ENCODE measurements around the gene SLC19A1. TPM values are rescaled to one million over a fixed set of nuclear protein-coding genes. Genes with fewer than 3 reads are reported as not detected.
"Not testable (repeated sequence)": the region's sequence is repeated elsewhere in the genome, so short reads cannot be mapped to it uniquely, and the experiment has no call there.

The SLC19A1 gene
- total RNA-seq, 2 experiments from 2014 or later: 29.2 to 30.3 TPM

GRCh38 chr21:45562402-45562801 is 20.2 kb upstream of the SLC19A1 start:
- ChIA-PET POLR2A (interaction anchor here (0.5 kb wide), 1 partner anchor 10 kb away, joined by 3 read pairs; no protein-coding TSS in a partner anchor), CTCF (no interaction called here)
- intact Hi-C loops (cut with micrococcal nuclease): no loop called here
- peaks cover 24% of the 10 kb centered on the region for H3K27me3 Mint-ChIP-seq
- no peaks in the 10 kb centered on the region for H3K4me1 Mint-ChIP-seq (ENCODE audit: low read depth)
- no peak overlapping the region for H3K27ac Mint-ChIP-seq
- no peaks in the 10 kb centered on the region for H3K36me3 Mint-ChIP-seq
- no peaks in the 10 kb centered on the region for H3K9me3 Mint-ChIP-seq
- no peak overlapping the region for H3K4me3 Mint-ChIP-seq
- DNase-seq: no peak

DNA sequence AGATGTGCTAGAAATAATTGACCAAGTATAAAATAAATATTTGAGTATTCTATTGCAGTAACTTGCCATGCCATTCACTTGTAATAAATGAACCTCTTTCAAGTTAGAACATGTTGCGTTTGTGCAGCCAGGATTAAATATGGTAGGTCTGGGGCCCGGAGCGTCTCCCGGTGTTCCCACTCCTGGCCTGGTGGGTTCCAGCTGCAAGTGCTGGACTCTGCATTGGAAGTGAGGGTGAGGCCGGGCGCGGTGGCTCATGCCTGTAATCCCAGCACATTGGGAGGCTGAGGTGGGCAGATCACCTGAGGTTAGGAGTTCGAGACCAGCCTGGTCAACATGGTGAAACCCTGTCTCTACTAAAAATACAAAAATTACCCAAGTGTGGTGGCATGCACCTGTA is 19.0 kb upstream of the SLC19A1 start:
- H3K27me3 Mint-ChIP-seq: peaks cover 28% of the 10 kb centered on the region
- peak overlapping the region; percentile 43 for H3K27ac Mint-ChIP-seq
- POLR2A ChIA-PET; H3K4me1 Mint-ChIP-seq (ENCODE audit: low read depth); H3K9me3 Mint-ChIP-seq; CTCF ChIA-PET; DNase-seq; intact Hi-C loops (cut with micrococcal nuclease); H3K36me3 Mint-ChIP-seq; H3K4me3 Mint-ChIP-seq: not testable (repeated sequence)

- Mint-ChIP-seq H3K36me3 (no peaks in the 10 kb centered on the region), H3K27me3 (peaks cover 28% of the 10 kb centered on the region), H3K27ac (no peak overlapping the region), H3K9me3 (no peaks in the 10 kb centered on the region), H3K4me1 (ENCODE audit: low read depth) (no peaks in the 10 kb centered on the region), H3K4me3 (no peak overlapping the region)
- DNase-seq: no peak
- CTCF ChIA-PET: interaction anchor here (0.8 kb wide), 1 partner anchor 12 kb away, joined by 3 read pairs; no protein-coding TSS in a partner anchor
- POLR2A ChIA-PET: no interaction called here
- intact Hi-C loops (cut with micrococcal nuclease): no loop called here
These were observed 18.1 kb upstream of the SLC19A1 start for GRCh38 chr21:45560106-45561021.

DNA sequence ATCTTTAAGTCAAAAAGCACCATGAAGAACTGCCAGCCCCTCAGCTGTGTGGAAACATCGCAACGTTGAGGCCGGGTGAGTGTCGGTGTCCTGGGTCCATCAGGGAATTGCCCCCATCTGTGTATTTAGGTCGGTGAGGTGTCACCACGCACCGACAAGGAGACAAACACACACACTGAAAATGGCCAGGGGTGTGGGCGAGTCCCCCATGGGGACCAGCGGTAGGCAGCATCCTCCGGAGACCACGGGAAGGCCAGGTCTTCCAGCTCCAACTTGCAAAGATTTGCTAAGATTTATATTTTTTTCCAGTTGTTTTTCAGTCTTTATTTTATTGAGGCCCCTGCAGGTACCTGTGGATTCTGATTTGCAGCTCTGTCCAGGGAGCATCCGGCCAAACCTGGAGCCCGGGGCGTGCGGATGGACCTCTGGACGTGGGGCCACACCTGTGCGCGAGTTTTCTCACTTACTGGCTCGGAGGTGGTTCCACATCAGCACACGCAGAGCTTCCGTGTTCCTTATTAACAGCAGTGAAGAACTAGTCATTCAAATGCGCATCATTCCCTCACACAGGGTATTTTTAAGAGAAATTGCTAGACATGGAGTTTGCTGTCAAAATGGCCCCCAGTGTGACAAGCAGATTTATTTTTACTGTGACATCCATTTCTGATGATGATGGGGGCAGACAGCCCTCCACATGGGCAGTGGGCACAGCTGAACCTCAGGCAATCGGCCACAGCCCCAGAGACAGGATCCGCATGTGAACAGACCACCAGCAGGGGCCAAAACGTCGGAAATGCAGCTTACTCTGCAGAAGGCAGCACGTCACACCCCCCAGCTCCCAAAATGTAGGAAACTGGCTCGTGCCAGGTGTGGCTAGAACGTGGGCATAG is 17.2 kb upstream of the SLC19A1 start:
- no peak for DNase-seq
- ChIA-PET CTCF (no interaction called here), POLR2A (no interaction called here)
- Mint-ChIP-seq H3K36me3 (no peaks in the 10 kb centered on the region), H3K27me3 (peaks cover 28% of the 10 kb centered on the region), H3K27ac (no peak overlapping the region), H3K9me3 (no peaks in the 10 kb centered on the region), H3K4me3 (no peak overlapping the region), H3K4me1 (ENCODE audit: low read depth) (peaks cover 3% of the 10 kb centered on the region)
- intact Hi-C loops (cut with micrococcal nuclease): no loop called here

GRCh38 chr21:45558044-45558721 is 15.9 kb upstream of the SLC19A1 start:
- no peak for DNase-seq
- Mint-ChIP-seq H3K4me3 (no peak overlapping the region), H3K27me3 (peaks cover 23% of the 10 kb centered on the region), H3K4me1 (ENCODE audit: low read depth) (peaks cover 4% of the 10 kb centered on the region), H3K27ac (no peak overlapping the region), H3K9me3 (no peaks in the 10 kb centered on the region), H3K36me3 (no peaks in the 10 kb centered on the region)
- intact Hi-C loops (cut with micrococcal nuclease): no loop called here
- CTCF ChIA-PET: interaction anchor here (1.9 kb wide), 1 partner anchor 38 kb away, joined by 8 read pairs; no protein-coding TSS in a partner anchor
- POLR2A ChIA-PET: no interaction called here

DNA sequence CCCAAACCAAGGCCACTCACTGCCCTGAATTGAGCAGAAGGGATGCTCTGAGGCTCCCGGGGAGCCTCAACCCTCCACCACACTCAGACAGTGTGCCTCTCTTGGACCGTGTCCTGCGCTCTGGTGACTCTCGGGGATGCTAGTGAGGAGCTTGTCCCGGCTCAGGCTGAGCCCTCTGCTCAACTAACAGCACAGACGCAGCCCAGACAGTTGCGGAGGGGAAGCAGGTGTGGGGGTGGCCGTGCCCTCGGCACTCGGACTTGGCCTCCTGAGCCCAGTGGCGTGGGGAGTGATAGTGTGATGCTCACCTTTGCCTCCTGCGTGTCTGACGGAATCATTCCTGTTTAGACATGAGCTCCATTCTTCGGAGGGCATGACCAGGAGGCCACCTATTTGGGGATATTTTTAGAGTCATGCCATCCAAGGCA is 15.4 kb upstream of the SLC19A1 start:
- Mint-ChIP-seq H3K9me3 (no peaks in the 10 kb centered on the region), H3K36me3 (no peaks in the 10 kb centered on the region), H3K4me3 (no peak overlapping the region), H3K4me1 (ENCODE audit: low read depth) (peaks cover 9% of the 10 kb centered on the region), H3K27me3 (peaks cover 20% of the 10 kb centered on the region), H3K27ac (no peak overlapping the region)
- intact Hi-C loops (cut with micrococcal nuclease): loop anchor here (1.0 kb wide), 1 partner anchor 86 kb away; the partner anchor contains the start of gene PCBP3
- no peak for DNase-seq
- ChIA-PET POLR2A (no interaction called here), CTCF (interaction anchor here (1.9 kb wide), 1 partner anchor 39 kb away, joined by 8 read pairs; no protein-coding TSS in a partner anchor)

DNA sequence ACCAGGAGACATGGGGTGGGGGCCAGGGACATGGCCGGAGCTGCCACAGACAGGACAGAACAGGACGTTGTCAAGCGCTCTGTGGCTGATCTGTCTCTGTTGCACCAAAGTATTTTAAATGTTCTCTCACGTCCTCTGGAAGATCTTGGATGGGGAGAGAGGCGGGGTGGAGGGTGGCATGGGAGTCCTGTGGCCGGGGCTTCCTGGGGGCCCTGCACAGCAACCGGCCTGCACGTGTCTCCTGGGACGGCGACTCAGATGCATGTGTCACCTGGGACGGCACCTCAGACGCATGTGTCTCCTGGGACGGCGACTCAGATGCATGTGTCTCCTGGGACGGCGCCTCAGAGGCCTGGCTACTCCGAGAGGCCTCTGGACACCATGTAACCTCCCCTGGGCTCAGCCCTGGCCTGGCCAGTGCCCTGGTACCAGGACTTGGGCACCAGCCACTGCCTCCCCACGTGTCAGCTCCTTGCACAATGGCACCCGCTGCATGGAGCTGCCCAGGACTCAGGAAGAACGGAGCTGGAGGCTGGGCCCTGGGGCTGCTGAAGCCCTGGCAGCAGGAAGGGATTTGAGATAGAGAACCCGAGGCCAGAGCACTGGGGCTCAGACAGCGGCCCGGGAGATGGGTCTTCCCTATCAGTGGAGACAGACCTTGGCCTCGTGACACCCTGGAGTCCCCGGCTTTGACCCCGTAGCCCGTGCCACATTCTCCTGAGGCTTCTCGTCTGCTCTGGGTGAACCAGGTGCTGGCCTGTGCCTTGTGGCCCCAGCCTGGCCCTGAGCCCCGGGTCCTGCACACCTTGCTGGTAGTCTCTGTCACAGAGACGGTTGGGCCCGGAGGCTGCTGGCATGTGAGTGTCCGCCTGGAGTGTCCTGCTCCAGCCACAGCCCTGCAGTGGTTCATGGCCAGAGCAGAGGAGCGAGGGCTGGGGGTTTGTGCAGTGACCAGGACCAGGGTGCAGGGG is 14.7 kb upstream of the SLC19A1 start:
- intact Hi-C loops (cut with micrococcal nuclease): loop anchor here (1.0 kb wide), 1 partner anchor 86 kb away; the partner anchor contains the start of gene PCBP3
- Mint-ChIP-seq H3K36me3 (no peaks in the 10 kb centered on the region), H3K9me3 (no peaks in the 10 kb centered on the region), H3K4me1 (ENCODE audit: low read depth) (peaks cover 13% of the 10 kb centered on the region), H3K4me3 (no peak overlapping the region), H3K27me3 (peaks cover 13% of the 10 kb centered on the region), H3K27ac (no peak overlapping the region)
- CTCF ChIA-PET: interaction anchor here (0.6 to 1.9 kb wide), 7 partner anchors 16 to 264 kb away, joined by 3 to 8 read pairs (median 3); no protein-coding TSS in a partner anchor
- POLR2A ChIA-PET: no interaction called here
- no peak for DNase-seq

GRCh38 chr21:45556302-45556644 is 14.0 kb upstream of the SLC19A1 start:
- POLR2A ChIA-PET: interaction anchor here (0.7 kb wide), 1 partner anchor 28 kb away, joined by 3 read pairs; no protein-coding TSS in a partner anchor
- intact Hi-C loops (cut with micrococcal nuclease): no loop called here
- no peak for DNase-seq
- H3K27ac Mint-ChIP-seq: no peak overlapping the region
- H3K4me1 Mint-ChIP-seq (ENCODE audit: low read depth): peaks cover 19% of the 10 kb centered on the region
- no peaks in the 10 kb centered on the region for H3K36me3 Mint-ChIP-seq
- H3K4me3 Mint-ChIP-seq: no peak overlapping the region
- CTCF ChIA-PET: interaction anchor here (0.6 to 1.2 kb wide), 6 partner anchors 17 to 265 kb away, joined by 3 to 8 read pairs (median 3); no protein-coding TSS in a partner anchor
- H3K9me3 Mint-ChIP-seq: no peaks in the 10 kb centered on the region
- H3K27me3 Mint-ChIP-seq: peaks cover 13% of the 10 kb centered on the region

- CTCF ChIA-PET: interaction anchor here (0.6 to 1.2 kb wide), 5 partner anchors 17 to 264 kb away, joined by 3 to 8 read pairs (median 3); no protein-coding TSS in a partner anchor
- H3K9me3 Mint-ChIP-seq: no peaks in the 10 kb centered on the region
- peaks cover 23% of the 10 kb centered on the region for H3K4me1 Mint-ChIP-seq (ENCODE audit: low read depth)
- intact Hi-C loops (cut with micrococcal nuclease): loop anchor here (1.0 kb wide), 2 partner anchors 37 to 41 kb away; no protein-coding TSS in a partner anchor
- no peak for DNase-seq
- POLR2A ChIA-PET: interaction anchor here (0.7 to 1.8 kb wide), 2 partner anchors 29 to 37 kb away, joined by 3 to 9 read pairs; no protein-coding TSS in a partner anchor
- H3K36me3 Mint-ChIP-seq: no peaks in the 10 kb centered on the region
- peaks cover 12% of the 10 kb centered on the region for H3K27me3 Mint-ChIP-seq
- no peak overlapping the region for H3K27ac Mint-ChIP-seq
- H3K4me3 Mint-ChIP-seq: no peak overlapping the region
These were observed 13.5 kb upstream of the SLC19A1 start for GRCh38 chr21:45555557-45556301.

GRCh38 chr21:45555251-45555556 is 13.0 kb upstream of the SLC19A1 start:
- Mint-ChIP-seq H3K27me3 (peaks cover 9% of the 10 kb centered on the region), H3K4me1 (ENCODE audit: low read depth) (peaks cover 28% of the 10 kb centered on the region), H3K27ac (no peak overlapping the region), H3K9me3 (no peaks in the 10 kb centered on the region), H3K4me3 (no peak overlapping the region), H3K36me3 (no peaks in the 10 kb centered on the region)
- CTCF ChIA-PET: no interaction called here
- POLR2A ChIA-PET: interaction anchor here (1.8 kb wide), 1 partner anchor 37 kb away, joined by 9 read pairs; no protein-coding TSS in a partner anchor
- intact Hi-C loops (cut with micrococcal nuclease): loop anchor here (1.0 kb wide), 2 partner anchors 37 to 41 kb away; no protein-coding TSS in a partner anchor
- DNase-seq: no peak

All from activated CD4-positive, alpha-beta memory T cell treated with anti-CD3 and anti-CD28 coated beads for 36 hours (primary cell).